Glutamatergic neuron (in vitro differentiated cells): Measurements from ENCODE around the gene DOP1B. TPM values are rescaled to one million over a fixed set of nuclear protein-coding genes. Genes with fewer than 3 reads are reported as not detected.
"Not testable (repeated sequence)": the region's sequence is repeated elsewhere in the genome, so short reads cannot be mapped to it uniquely, and the experiment has no call there.

Experiments
- DNase-seq: peaks from one replicate; pipeline ENCODE4 v3.0.0; 2022
- H3K27ac Mint-ChIP-seq: one replicate; pipeline ENCODE4 v1.8.0; 2020; ENCODE audit warnings: mild to moderate bottlenecking, mixed read lengths, inconsistent platforms; ENCODE audit not compliant: unreplicated experiment
- H3K27me3 Mint-ChIP-seq: one replicate; pipeline ENCODE4 v1.8.0; 2020; ENCODE audit warnings: mild to moderate bottlenecking, moderate library complexity, mixed read lengths, inconsistent platforms; ENCODE audit not compliant: unreplicated experiment
- H3K36me3 Mint-ChIP-seq: one replicate; pipeline ENCODE4 v1.8.0; 2020; ENCODE audit warnings: mild to moderate bottlenecking, mixed read lengths, inconsistent platforms; ENCODE audit not compliant: unreplicated experiment
- H3K4me1 Mint-ChIP-seq: one replicate; pipeline ENCODE4 v1.8.0; 2020; ENCODE audit warnings: mild to moderate bottlenecking, low read depth, mixed read lengths, inconsistent platforms; ENCODE audit not compliant: unreplicated experiment
- H3K4me3 Mint-ChIP-seq: one replicate; pipeline ENCODE4 v1.8.0; 2020; ENCODE audit warnings: mild to moderate bottlenecking, mixed read lengths, inconsistent platforms; ENCODE audit not compliant: unreplicated experiment
- H3K9me3 Mint-ChIP-seq: one replicate; pipeline ENCODE4 v1.8.0; 2020; ENCODE audit warnings: mild to moderate bottlenecking, moderate library complexity, mixed read lengths, inconsistent platforms; ENCODE audit not compliant: unreplicated experiment
- CTCF ChIP-seq: fragments of 200-600 bp; sonication (generic); IDR thresholded peaks from one replicate; pipeline ENCODE4 v1.5.0; 2021; ENCODE audit not compliant: partially characterized antibody, unreplicated experiment
- total RNA-seq: library from RNA; stranded (reverse); fragmentation: NEBNext Ultra II Directional; extraction: Animal tissue kit (Norgen Biotek cat#: 25700); gene quantifications from one replicate; pipeline ENCODE4 v1.2.1, GENCODE V29; 2021; ENCODE audit not compliant: unreplicated experiment

Gene DOP1B
- total RNA-seq, 1 donor from 2014 or later, result 37.8 TPM

- peaks cover 2% of the 10 kb centered on the region for H3K4me1 Mint-ChIP-seq
- H3K4me3 Mint-ChIP-seq, result peak overlapping the region; percentile 2
- peak; percentile 70 for DNase-seq
- H3K27me3 Mint-ChIP-seq, result peaks cover 2% of the 10 kb centered on the region
- H3K36me3 Mint-ChIP-seq, result no peaks in the 10 kb centered on the region
- H3K27ac Mint-ChIP-seq, result peak overlapping the region; percentile 8
- H3K9me3 Mint-ChIP-seq, result peaks cover 2% of the 10 kb centered on the region
- peak; percentile 94 for TF ChIP-seq CTCF
Observed at GRCh38 chr21:36141513-36141925, 15.1 kb upstream of the DOP1B start.

GRCh38 chr21:36144233-36144632 lies 12.4 kb upstream of the DOP1B start:
- H3K4me3 Mint-ChIP-seq, H3K36me3 Mint-ChIP-seq, H3K4me1 Mint-ChIP-seq: not testable (repeated sequence)

GRCh38 chr21:36145259-36145658 lies 11.4 kb upstream of the DOP1B start:
- no peak for DNase-seq
- H3K9me3 Mint-ChIP-seq, result peaks cover 2% of the 10 kb centered on the region
- H3K36me3 Mint-ChIP-seq, result no peaks in the 10 kb centered on the region
- no peak overlapping the region for H3K27ac Mint-ChIP-seq
- H3K4me1 Mint-ChIP-seq, result peaks cover 2% of the 10 kb centered on the region
- no peak overlapping the region for H3K4me3 Mint-ChIP-seq
- no peak for TF ChIP-seq CTCF
- peaks cover 2% of the 10 kb centered on the region for H3K27me3 Mint-ChIP-seq

More at GRCh38 chr21:36144233-36144632, 12.4 kb upstream of the DOP1B start:
- not testable (repeated sequence) for H3K27me3 Mint-ChIP-seq, DNase-seq, H3K9me3 Mint-ChIP-seq, H3K27ac Mint-ChIP-seq

- no peaks in the 10 kb centered on the region for H3K36me3 Mint-ChIP-seq
- no peak overlapping the region for H3K27ac Mint-ChIP-seq
- DNase-seq, result no peak
- no peak overlapping the region for H3K4me3 Mint-ChIP-seq
- H3K9me3 Mint-ChIP-seq, result no peaks in the 10 kb centered on the region
- H3K4me1 Mint-ChIP-seq, result no peaks in the 10 kb centered on the region
- TF ChIP-seq CTCF, result no peak
- H3K27me3 Mint-ChIP-seq, result no peaks in the 10 kb centered on the region
Observed at GRCh38 chr21:36147911-36148310, 8.7 kb upstream of the DOP1B start.

GRCh38 chr21:36148886-36149285 lies 7.7 kb upstream of the DOP1B start:
- no peak for DNase-seq
- no peak for TF ChIP-seq CTCF

More at GRCh38 chr21:36148886-36149285, 7.7 kb upstream of the DOP1B start:
- Mint-ChIP-seq H3K4me1 (no peaks in the 10 kb centered on the region), H3K27ac (no peak overlapping the region), H3K36me3 (no peaks in the 10 kb centered on the region), H3K9me3 (no peaks in the 10 kb centered on the region), H3K27me3 (no peaks in the 10 kb centered on the region), H3K4me3 (no peak overlapping the region)
